ENCODE results near the gene DDTL. TPM values are rescaled to one million over a fixed set of nuclear protein-coding genes. Genes with fewer than 3 reads are reported as not detected.
A peak's percentile ranks its signal among the peaks of the same experiment; 100 is the strongest.
"Not testable (repeated sequence)": the region's sequence is repeated elsewhere in the genome, so short reads cannot be mapped to it uniquely, and the experiment has no call there.

Gene DDTL
- total RNA-seq, 1 donor from 2014 or later: 0.96 TPM

DNA sequence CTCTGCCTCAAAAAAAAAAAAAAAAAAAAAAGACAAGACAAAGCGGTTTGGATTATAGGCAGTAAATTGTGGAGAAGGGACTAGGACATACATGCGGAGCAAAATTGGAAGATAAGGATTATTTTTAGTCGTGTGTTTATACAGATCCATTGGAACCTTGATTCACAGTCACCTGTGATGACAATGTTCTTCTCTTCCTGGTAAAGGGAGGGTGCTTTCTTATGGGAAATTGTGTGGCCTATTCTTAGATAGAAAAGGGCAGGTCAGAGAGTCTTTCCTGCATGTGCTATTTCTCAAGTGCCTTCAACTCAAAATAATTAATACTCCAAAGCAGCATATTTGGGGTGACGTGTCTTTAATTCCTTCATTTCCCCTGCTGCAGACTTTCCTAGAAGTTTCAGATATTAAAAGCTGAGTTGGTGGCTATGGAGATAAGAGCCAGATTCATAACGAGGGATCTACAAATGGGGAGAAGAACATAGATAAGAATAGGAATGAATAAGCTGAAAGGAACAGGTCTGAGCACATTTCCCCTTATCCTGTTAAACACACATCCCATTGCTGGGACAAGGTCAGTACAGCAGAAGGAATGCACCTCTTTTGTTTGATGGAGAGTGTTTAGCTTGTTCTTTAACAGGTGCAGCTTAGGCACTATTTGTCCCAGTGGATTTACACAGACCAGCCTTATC is 28.2 kb upstream of the DDTL start:
- Mint-ChIP-seq H3K27me3 (ENCODE audit: unreplicated experiment) (no peaks in the 10 kb centered on the region), H3K36me3 (ENCODE audit: unreplicated experiment) (no peaks in the 10 kb centered on the region), H3K4me3 (ENCODE audit: unreplicated experiment) (no peak overlapping the region), H3K9me3 (ENCODE audit: unreplicated experiment) (no peaks in the 10 kb centered on the region), H3K4me1 (ENCODE audit: low read depth, unreplicated experiment) (no peaks in the 10 kb centered on the region), H3K27ac (ENCODE audit: unreplicated experiment) (no peak overlapping the region)
- no peak for DNase-seq
- TF ChIP-seq, protein P1, sequence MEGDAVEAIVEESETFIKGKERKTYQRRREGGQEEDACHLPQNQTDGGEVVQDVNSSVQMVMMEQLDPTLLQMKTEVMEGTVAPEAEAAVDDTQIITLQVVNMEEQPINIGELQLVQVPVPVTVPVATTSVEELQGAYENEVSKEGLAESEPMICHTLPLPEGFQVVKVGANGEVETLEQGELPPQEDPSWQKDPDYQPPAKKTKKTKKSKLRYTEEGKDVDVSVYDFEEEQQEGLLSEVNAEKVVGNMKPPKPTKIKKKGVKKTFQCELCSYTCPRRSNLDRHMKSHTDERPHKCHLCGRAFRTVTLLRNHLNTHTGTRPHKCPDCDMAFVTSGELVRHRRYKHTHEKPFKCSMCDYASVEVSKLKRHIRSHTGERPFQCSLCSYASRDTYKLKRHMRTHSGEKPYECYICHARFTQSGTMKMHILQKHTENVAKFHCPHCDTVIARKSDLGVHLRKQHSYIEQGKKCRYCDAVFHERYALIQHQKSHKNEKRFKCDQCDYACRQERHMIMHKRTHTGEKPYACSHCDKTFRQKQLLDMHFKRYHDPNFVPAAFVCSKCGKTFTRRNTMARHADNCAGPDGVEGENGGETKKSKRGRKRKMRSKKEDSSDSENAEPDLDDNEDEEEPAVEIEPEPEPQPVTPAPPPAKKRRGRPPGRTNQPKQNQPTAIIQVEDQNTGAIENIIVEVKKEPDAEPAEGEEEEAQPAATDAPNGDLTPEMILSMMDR (IDR thresholded peaks at IDR 0.05; ENCODE audit: partially characterized antibody, unreplicated experiment): no peak

DNA sequence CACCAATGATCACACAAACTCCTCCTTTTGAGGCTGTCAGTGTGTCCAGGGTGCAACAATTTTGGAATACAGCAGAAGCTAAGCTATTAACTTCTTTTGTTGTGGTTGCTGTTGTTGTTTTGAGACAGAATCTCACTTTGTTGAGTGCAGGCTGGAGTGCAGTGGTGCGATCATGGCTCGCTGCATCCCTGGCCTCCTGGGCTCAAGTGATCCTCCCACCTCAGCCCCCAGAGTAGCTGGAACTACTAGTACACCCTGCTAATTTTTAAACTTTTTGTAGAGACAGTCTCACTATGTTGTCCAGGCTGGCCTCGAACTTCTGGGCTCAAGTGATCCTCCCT is 27.7 kb upstream of the DDTL start:
- Mint-ChIP-seq H3K4me3 (ENCODE audit: unreplicated experiment) (no peak overlapping the region), H3K27me3 (ENCODE audit: unreplicated experiment) (no peaks in the 10 kb centered on the region), H3K27ac (ENCODE audit: unreplicated experiment) (no peak overlapping the region), H3K9me3 (ENCODE audit: unreplicated experiment) (no peaks in the 10 kb centered on the region), H3K4me1 (ENCODE audit: low read depth, unreplicated experiment) (no peaks in the 10 kb centered on the region), H3K36me3 (ENCODE audit: unreplicated experiment) (no peaks in the 10 kb centered on the region)
- DNase-seq: no peak
- TF ChIP-seq, protein P1 (IDR thresholded peaks at IDR 0.05; ENCODE audit: partially characterized antibody, unreplicated experiment): no peak

DNA sequence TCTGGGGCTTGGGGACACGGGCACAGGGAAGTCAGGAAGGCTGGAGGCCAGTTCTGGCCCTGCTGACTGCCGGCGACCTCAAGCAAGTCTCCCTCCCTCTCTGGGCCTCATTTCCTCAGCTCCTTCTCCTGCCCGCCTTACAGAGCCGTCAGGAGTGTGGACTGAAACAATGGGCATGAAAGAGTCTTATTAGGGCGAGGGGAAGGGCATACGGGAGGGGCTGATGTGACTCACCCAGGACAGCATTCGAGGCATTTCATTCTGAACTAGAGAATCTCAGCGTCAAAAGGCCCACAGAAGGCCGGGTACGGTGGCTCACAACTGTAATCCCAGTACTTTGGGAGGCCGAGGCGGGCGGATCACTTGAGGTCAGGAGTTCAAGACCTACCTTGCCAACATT is 26.5 kb upstream of the DDTL start:
- H3K9me3 Mint-ChIP-seq (ENCODE audit: unreplicated experiment); H3K4me3 Mint-ChIP-seq (ENCODE audit: unreplicated experiment); H3K4me1 Mint-ChIP-seq (ENCODE audit: low read depth, unreplicated experiment); DNase-seq; H3K27me3 Mint-ChIP-seq (ENCODE audit: unreplicated experiment); H3K27ac Mint-ChIP-seq (ENCODE audit: unreplicated experiment); H3K36me3 Mint-ChIP-seq (ENCODE audit: unreplicated experiment): not testable (repeated sequence)

DNA sequence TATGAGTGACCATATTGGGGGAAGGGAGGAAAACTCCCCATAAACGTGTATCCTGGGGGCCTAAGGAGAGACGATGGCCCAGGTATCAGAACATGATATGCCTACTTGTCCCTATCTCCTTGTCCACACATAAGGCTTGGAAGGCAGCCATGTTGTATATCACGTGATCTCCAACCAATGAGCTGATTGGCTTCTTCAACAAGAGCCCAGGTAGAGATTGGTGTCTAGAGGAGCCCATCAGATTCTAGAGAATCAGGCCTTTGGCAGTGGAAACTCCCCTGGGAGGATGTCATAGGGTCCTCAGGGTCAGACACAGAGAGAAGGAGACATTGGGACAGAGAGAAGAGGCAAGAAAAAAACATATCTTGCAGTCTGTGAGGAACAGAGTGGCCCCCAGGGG is 19.3 kb upstream of the DDTL start:
- H3K9me3 Mint-ChIP-seq (ENCODE audit: unreplicated experiment); H3K27me3 Mint-ChIP-seq (ENCODE audit: unreplicated experiment); DNase-seq; H3K4me1 Mint-ChIP-seq (ENCODE audit: low read depth, unreplicated experiment); H3K4me3 Mint-ChIP-seq (ENCODE audit: unreplicated experiment); H3K27ac Mint-ChIP-seq (ENCODE audit: unreplicated experiment); H3K36me3 Mint-ChIP-seq (ENCODE audit: unreplicated experiment): not testable (repeated sequence)

DNA sequence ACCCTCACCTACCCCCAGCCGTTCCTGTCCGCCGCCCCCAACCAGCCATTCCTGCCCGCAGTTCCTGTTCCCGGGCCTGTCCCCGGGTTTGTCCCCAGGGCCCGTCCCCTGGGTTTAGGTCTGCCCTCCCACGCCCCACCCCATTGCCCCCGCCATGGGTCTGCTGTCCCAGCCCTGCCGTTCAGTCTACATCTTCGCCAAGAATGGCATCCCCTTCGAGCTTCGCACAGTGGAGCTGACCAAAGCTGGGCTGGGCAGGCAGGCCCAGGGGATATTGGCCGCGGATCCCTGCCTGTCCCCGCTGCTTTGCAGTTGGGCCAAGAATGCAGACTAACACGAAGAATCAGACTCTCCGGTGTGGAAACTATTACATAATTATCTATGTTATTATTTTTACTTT is 16.9 kb upstream of the DDTL start:
- DNase-seq; H3K4me3 Mint-ChIP-seq (ENCODE audit: unreplicated experiment); H3K4me1 Mint-ChIP-seq (ENCODE audit: low read depth, unreplicated experiment); H3K36me3 Mint-ChIP-seq (ENCODE audit: unreplicated experiment); H3K9me3 Mint-ChIP-seq (ENCODE audit: unreplicated experiment); H3K27ac Mint-ChIP-seq (ENCODE audit: unreplicated experiment); H3K27me3 Mint-ChIP-seq (ENCODE audit: unreplicated experiment): not testable (repeated sequence)

DNA sequence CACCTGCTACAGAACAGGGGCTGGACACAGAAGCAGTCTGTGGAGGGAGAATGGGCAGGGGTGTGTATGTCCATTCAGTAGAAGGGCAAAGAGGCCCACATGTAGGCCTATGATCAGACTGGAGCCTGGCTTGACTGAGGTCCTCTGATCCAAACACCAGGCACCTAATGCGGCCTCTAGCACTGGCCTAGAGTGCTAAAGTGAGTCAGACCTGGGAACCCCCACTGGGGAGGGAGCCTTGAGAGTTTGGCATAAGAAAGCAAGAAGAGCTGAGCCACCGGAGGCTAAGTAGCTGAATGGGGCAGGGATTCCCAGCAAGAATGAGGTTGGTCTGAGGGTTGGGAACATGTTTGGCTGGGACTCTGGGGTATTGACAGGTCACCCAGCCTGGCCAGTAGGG is 15.3 kb upstream of the DDTL start:
- not testable (repeated sequence) for H3K4me3 Mint-ChIP-seq (ENCODE audit: unreplicated experiment); H3K27ac Mint-ChIP-seq (ENCODE audit: unreplicated experiment); H3K4me1 Mint-ChIP-seq (ENCODE audit: low read depth, unreplicated experiment); DNase-seq; H3K27me3 Mint-ChIP-seq (ENCODE audit: unreplicated experiment); H3K36me3 Mint-ChIP-seq (ENCODE audit: unreplicated experiment); H3K9me3 Mint-ChIP-seq (ENCODE audit: unreplicated experiment)

DNA sequence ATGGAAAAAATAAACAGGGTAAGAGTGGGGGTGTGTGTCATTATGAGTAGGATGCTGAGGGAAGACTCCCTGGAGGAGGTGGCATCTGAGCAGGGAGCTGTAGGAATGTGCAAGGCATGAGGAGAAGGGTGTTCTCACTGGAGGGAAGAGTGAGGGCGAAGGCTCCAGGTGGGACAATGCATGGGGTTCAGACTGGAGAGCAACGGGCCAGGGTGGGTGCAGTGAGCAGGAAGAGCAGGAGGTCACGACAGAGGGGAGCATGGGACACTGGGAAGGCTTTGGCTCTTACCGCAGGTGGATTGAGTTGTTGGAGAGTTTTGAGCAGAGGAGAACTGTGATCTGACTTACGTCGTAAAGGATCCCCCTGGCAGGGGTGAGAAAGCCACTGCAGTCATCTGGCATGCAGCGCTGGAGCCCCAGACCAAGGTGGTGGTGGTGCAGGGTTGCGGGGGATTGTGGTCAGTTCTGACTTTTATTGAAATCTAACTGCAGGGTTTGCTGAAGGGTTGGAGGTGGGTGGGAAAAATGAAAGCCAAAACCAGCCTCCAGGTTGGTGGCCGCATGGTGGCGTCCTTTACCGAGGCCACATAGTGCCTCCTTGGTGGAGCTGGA is 13.8 kb upstream of the DDTL start:
- not testable (repeated sequence) for H3K4me1 Mint-ChIP-seq (ENCODE audit: low read depth, unreplicated experiment); H3K9me3 Mint-ChIP-seq (ENCODE audit: unreplicated experiment); H3K27ac Mint-ChIP-seq (ENCODE audit: unreplicated experiment); H3K4me3 Mint-ChIP-seq (ENCODE audit: unreplicated experiment); H3K36me3 Mint-ChIP-seq (ENCODE audit: unreplicated experiment); DNase-seq; H3K27me3 Mint-ChIP-seq (ENCODE audit: unreplicated experiment)

DNA sequence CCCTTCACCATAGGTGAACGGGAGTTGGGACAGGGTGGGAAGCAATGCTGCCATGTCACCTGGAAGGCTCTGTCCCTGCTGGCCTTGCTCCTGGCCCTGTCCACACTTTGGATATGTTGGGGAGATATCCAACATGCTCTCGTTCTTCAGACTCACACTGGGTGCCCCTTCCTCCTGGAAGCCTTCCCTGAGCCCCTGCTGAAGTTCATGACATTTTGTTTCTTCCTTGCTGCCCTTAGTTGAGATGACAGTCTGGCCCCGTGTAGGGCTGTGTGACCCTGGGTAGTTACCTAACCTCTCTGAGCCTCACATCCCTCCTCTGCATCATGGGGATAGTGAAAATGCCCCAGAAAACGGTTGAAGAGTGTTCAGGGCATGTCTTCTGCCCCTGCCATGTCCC is 13.2 kb upstream of the DDTL start:
- not testable (repeated sequence) for H3K36me3 Mint-ChIP-seq (ENCODE audit: unreplicated experiment); H3K9me3 Mint-ChIP-seq (ENCODE audit: unreplicated experiment); H3K4me1 Mint-ChIP-seq (ENCODE audit: low read depth, unreplicated experiment); DNase-seq; H3K27me3 Mint-ChIP-seq (ENCODE audit: unreplicated experiment); H3K27ac Mint-ChIP-seq (ENCODE audit: unreplicated experiment); H3K4me3 Mint-ChIP-seq (ENCODE audit: unreplicated experiment)

DNA sequence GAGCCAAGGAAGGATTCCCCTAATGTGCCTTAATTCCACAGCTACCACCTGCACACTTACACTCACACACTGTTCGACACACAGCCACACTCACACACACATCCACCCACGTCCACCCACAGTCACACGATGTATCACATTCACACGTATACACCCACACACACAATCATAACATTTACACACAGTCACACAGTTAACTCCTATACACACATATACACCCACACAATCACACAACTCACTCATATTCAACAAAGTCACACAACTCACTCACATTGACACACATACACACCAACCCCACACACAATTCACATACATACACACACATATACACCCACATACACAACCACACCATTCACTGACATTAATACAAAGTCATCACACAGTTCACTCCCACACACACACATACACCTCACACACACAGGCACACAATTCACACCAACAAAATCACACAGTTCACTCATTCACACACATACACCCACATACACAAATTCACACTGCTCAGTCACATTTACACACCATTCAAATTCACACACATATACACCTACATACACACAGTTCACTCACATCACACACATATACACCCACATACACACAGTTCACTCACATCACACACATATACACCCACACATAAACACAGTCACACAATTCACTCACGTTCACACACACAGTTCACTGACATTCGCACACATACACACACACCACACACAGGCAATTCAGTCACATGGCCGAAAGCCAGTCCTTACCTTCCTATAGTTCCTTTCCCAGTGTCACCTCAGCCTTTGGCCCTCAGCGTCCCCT is 12.3 kb upstream of the DDTL start:
- DNase-seq; H3K9me3 Mint-ChIP-seq (ENCODE audit: unreplicated experiment); H3K36me3 Mint-ChIP-seq (ENCODE audit: unreplicated experiment); H3K27me3 Mint-ChIP-seq (ENCODE audit: unreplicated experiment); H3K4me1 Mint-ChIP-seq (ENCODE audit: low read depth, unreplicated experiment): not testable (repeated sequence)
- Mint-ChIP-seq H3K4me3 (ENCODE audit: unreplicated experiment) (peak overlapping the region; percentile 6), H3K27ac (ENCODE audit: unreplicated experiment) (peak overlapping the region; percentile 11)

DNA sequence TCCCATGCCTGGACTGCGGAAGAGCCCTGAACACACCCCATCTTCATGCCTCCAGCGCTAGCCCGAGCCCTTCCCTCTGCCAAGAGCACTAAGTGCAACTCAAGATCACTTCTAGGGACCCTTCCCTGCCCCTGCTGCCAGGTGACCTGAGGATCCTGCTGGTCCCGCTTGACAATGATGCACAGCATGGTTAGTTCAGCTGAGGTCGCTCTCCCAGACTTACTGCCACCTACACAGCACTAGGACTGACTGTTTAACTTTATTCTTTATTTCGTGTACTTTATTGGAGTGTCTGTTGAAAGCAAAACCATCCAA is 11.7 kb upstream of the DDTL start:
- H3K4me3 Mint-ChIP-seq (ENCODE audit: unreplicated experiment); DNase-seq; H3K4me1 Mint-ChIP-seq (ENCODE audit: low read depth, unreplicated experiment); H3K27me3 Mint-ChIP-seq (ENCODE audit: unreplicated experiment); H3K9me3 Mint-ChIP-seq (ENCODE audit: unreplicated experiment); H3K36me3 Mint-ChIP-seq (ENCODE audit: unreplicated experiment): not testable (repeated sequence)
- peak overlapping the region; percentile 3 for H3K27ac Mint-ChIP-seq (ENCODE audit: unreplicated experiment)
